ENCODE measurements around the gene PAPPA2.

PAPPA2 gene

GRCh38 chr1:176864211-176864610 lies 401.2 kb downstream of the PAPPA2 start (continued):
- no peak for TF ChIP-seq ELK4 (IDR thresholded peaks at IDR 0.05; ENCODE audit: borderline replicate concordance, low read depth, low read length)
- no peak for TF ChIP-seq GLI2 (tag by site-specific recombination; IDR thresholded peaks at IDR 0.05; ENCODE audit: borderline replicate concordance, low read depth)
- no peak for TF ChIP-seq ZNF146 (tag by site-specific recombination; IDR thresholded peaks at IDR 0.05)
- no peak for TF ChIP-seq ATF2 (tag by site-specific recombination; IDR thresholded peaks at IDR 0.05; ENCODE audit: low read depth)
- no peak for TF ChIP-seq GLIS2 (tag by site-specific recombination; IDR thresholded peaks at IDR 0.05)
- TF ChIP-seq ZNF791 (tag by site-specific recombination; IDR thresholded peaks at IDR 0.05): no peak
- TF ChIP-seq ZNF777 (tag by site-specific recombination; IDR thresholded peaks at IDR 0.05; ENCODE audit: borderline replicate concordance): no peak

- Histone ChIP-seq H3K9me3 (ENCODE audit: control insufficient read depth, insufficient read depth, low read depth, low read length) (no peaks in the 10 kb centered on the region), H3K27ac (ENCODE audit: extremely low read depth, low read depth, low read length) (no peak overlapping the region), H3K4me3 (ENCODE audit: low read depth, low read length) (no peak overlapping the region), H3K4me1 (ENCODE audit: control insufficient read depth, insufficient read depth, low read length) (no peaks in the 10 kb centered on the region), H3K36me3 (ENCODE audit: control insufficient read depth in 2 of 2, insufficient read depth in 1 of 2, low read length in 2 of 2) (no peaks in the 10 kb centered on the region)
- no peak for TF ChIP-seq ZNF660 (tag by site-specific recombination; IDR thresholded peaks at IDR 0.05)
- no peak for TF ChIP-seq HOXD13 (CRISPR knock-in tag; IDR thresholded peaks at IDR 0.05; ENCODE audit: borderline replicate concordance)
- no peak for TF ChIP-seq ZNF558 (tag by site-specific recombination; IDR thresholded peaks at IDR 0.05)
- ChIA-PET POLR2A (no interaction called here), CTCF (interaction anchor here (0.6 to 1.1 kb wide), 2 partner anchors 14 to 168 kb away, joined by 3 to 5 read pairs; no protein-coding TSS in a partner anchor)
Measured at GRCh38 chr1:176866011-176866714, 403.2 kb downstream of the PAPPA2 start.

GRCh38 chr1:176869577-176869976 lies 406.6 kb downstream of the PAPPA2 start:
- ChIA-PET POLR2A (no interaction called here), CTCF (interaction anchor here (0.9 kb wide), 1 partner anchor 11 kb away, joined by 6 read pairs; no protein-coding TSS in a partner anchor)
- H3K4me1 ChIP-seq (ENCODE audit: control insufficient read depth, insufficient read depth, low read length): no peaks in the 10 kb centered on the region
- H3K4me3 ChIP-seq (ENCODE audit: low read depth, low read length): no peak overlapping the region
- no peak overlapping the region for H3K27ac ChIP-seq (ENCODE audit: extremely low read depth, low read depth, low read length)
- no peaks in the 10 kb centered on the region for H3K9me3 ChIP-seq (ENCODE audit: control insufficient read depth, insufficient read depth, low read depth, low read length)
- H3K36me3 ChIP-seq (ENCODE audit: control insufficient read depth in 2 of 2, insufficient read depth in 1 of 2, low read length in 2 of 2): no peaks in the 10 kb centered on the region
- TF ChIP-seq GLI2 (tag by site-specific recombination; IDR thresholded peaks at IDR 0.05; ENCODE audit: borderline replicate concordance, low read depth) (no peak), ZNF335 (tag by site-specific recombination; conservative IDR thresholded peaks at IDR 0.05) (no peak), ZNF555 (tag by site-specific recombination; conservative IDR thresholded peaks at IDR 0.05) (no peak), ZNF48 (tag by site-specific recombination; IDR thresholded peaks at IDR 0.05) (no peak), ZBTB20 (tag by site-specific recombination; IDR thresholded peaks at IDR 0.05) (no peak), EGR2 (tag by site-specific recombination; IDR thresholded peaks at IDR 0.05; ENCODE audit: low read depth) (no peak), ZNF184 (tag by site-specific recombination; IDR thresholded peaks at IDR 0.05) (no peak), KLF10 (tag by site-specific recombination; IDR thresholded peaks at IDR 0.05) (no peak), ZNF394 (tag by site-specific recombination; IDR thresholded peaks at IDR 0.05; ENCODE audit: borderline replicate concordance) (no peak), ZNF571 (tag by site-specific recombination; IDR thresholded peaks at IDR 0.05) (no peak), ZNF10 (tag by site-specific recombination; IDR thresholded peaks at IDR 0.05) (no peak), TRIM28 (IDR thresholded peaks at IDR 0.05; ENCODE audit: borderline replicate concordance, low read length) (no peak), ZNF248 (tag by site-specific recombination; IDR thresholded peaks at IDR 0.05) (no peak)
